OCI-LY1 (cell line): Measurements from ENCODE around the gene DSE.

Experiments
- H2AFZ ChIP-seq: fragments of 200-600 bp; sonication (generic), shearing (Covaris generic); 2 replicates; pipeline ENCODE4 v1.6.0; 2014; ENCODE audit warnings: antibody characterized with exemption, mild to moderate bottlenecking, low read length
- H3F3A ChIP-seq: fragments of 200-600 bp; sonication (generic), shearing (Covaris generic); 2 replicates; pipeline ENCODE4 v1.6.0; 2014; ENCODE audit warnings: mild to moderate bottlenecking, antibody characterized with exemption, low read length, moderate library complexity; ENCODE audit not compliant: insufficient read depth
- H3K27ac ChIP-seq: fragments of 200-600 bp; sonication (generic); 2 replicates; pipeline ENCODE4 v1.5.1; 2014; ENCODE audit warnings: low read length, mixed run types, mild to moderate bottlenecking, low read depth; ENCODE audit not compliant: poor library complexity, severe bottlenecking
- H3K27me3 ChIP-seq: fragments of 200-600 bp; sonication (generic); 2 replicates; pipeline ENCODE4 v1.6.0; 2014; ENCODE audit warnings: antibody characterized with exemption, mild to moderate bottlenecking, low read length, moderate library complexity; ENCODE audit not compliant: insufficient read depth
- H3K36me3 ChIP-seq: fragments of 200-600 bp; sonication (generic); 2 replicates; pipeline ENCODE4 v1.6.1; 2014; ENCODE audit warnings: mild to moderate bottlenecking, antibody characterized with exemption, low read length, moderate library complexity, mixed read lengths; ENCODE audit not compliant: insufficient read depth
- H3K4me1 ChIP-seq: fragments of 200-600 bp; sonication (generic); 2 replicates; pipeline ENCODE4 v1.5.1; 2014; ENCODE audit warnings: mild to moderate bottlenecking, low read length, moderate library complexity; ENCODE audit not compliant: insufficient read depth, severe bottlenecking
- H3K4me2 ChIP-seq: fragments of 200-600 bp; sonication (generic), shearing (Covaris generic); 2 replicates; pipeline ENCODE4 v1.6.1; 2014; ENCODE audit warnings: low read length
- H3K4me3 ChIP-seq: fragments of 200-600 bp; sonication (generic); 2 replicates; pipeline ENCODE4 v1.5.1; 2014; ENCODE audit warnings: low read length, low read depth, mild to moderate bottlenecking, mixed read lengths; ENCODE audit not compliant: poor library complexity, severe bottlenecking
- H3K79me2 ChIP-seq: fragments of 200-600 bp; shearing (Covaris generic); 2 replicates; pipeline ENCODE4 v1.6.1; 2016; ENCODE audit warnings: mixed run types, low read length, mixed read lengths; ENCODE audit not compliant: insufficient read depth
- H3K9ac ChIP-seq: fragments of 200-600 bp; sonication (generic), shearing (Covaris generic); 2 replicates; pipeline ENCODE4 v1.6.1; 2014; ENCODE audit warnings: mild to moderate bottlenecking, low read length, mixed read lengths
- H3K9me2 ChIP-seq: fragments of 200-600 bp; sonication (generic), shearing (Covaris generic); 2 replicates; pipeline ENCODE4 v1.6.1; 2014; ENCODE audit warnings: low read depth, mild to moderate bottlenecking, low read length, mixed read lengths
- H3K9me3 ChIP-seq: fragments of 200-600 bp; shearing (Covaris generic); 2 replicates; pipeline ENCODE4 v1.6.1; 2014; ENCODE audit warnings: low read length, mixed read lengths
- H4K20me1 ChIP-seq: fragments of 200-600 bp; sonication (generic), shearing (Covaris generic); 2 replicates; pipeline ENCODE4 v1.6.0; 2016; ENCODE audit warnings: mild to moderate bottlenecking, low read length; ENCODE audit not compliant: insufficient read depth
- EZH2 ChIP-seq: fragments of 200-600 bp; sonication (generic), shearing (Covaris generic); IDR thresholded peaks from 2 replicates; pipeline ENCODE4 v1.8.0; 2017; ENCODE audit warnings: borderline replicate concordance, mixed run types, mild to moderate bottlenecking, antibody characterized with exemption, low read length, moderate library complexity, mixed read lengths
- TF ChIP-seq, protein P1 (sequence below): fragments of 200-600 bp; sonication (generic), shearing (Covaris generic); IDR thresholded peaks from 2 replicates; pipeline ENCODE4 v1.5.1; 2017; ENCODE audit warnings: mild to moderate bottlenecking, antibody characterized with exemption, low read length, moderate library complexity, mixed read lengths

DSE gene

DNA sequence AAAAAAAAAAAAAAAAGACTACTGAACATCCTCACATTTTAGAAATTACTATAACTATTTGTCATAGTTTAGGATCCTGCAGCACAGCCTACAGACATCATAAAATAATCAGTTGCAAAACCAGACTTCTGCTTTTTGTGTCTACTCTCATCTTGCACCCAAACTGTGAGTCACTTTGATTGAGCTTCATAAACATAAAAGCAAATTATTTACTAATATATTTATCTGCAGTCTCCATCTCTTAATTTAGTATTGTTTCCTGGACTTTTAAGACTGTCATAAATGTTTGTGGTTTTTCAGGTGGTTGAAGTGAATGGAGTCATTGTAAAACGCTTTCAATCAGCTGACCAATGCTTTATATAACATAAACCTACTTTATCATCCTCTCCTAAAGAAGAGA lies 75.7 kb downstream of the DSE start:
- Histone ChIP-seq H3K9ac (no peak overlapping the region), H3K27ac (no peak overlapping the region), H3K9me3 (no peaks in the 10 kb centered on the region), H3K4me2 (no peak overlapping the region), H3K9me2 (no peaks in the 10 kb centered on the region), H3K36me3 (no peaks in the 10 kb centered on the region), H4K20me1 (no peaks in the 10 kb centered on the region), H3K4me1 (no peaks in the 10 kb centered on the region), H2AFZ (no peak overlapping the region), H3K27me3 (no peaks in the 10 kb centered on the region), H3K79me2 (no peaks in the 10 kb centered on the region), H3K4me3 (no peak overlapping the region), H3F3A (no peaks in the 10 kb centered on the region)
- TF ChIP-seq, protein P1, sequence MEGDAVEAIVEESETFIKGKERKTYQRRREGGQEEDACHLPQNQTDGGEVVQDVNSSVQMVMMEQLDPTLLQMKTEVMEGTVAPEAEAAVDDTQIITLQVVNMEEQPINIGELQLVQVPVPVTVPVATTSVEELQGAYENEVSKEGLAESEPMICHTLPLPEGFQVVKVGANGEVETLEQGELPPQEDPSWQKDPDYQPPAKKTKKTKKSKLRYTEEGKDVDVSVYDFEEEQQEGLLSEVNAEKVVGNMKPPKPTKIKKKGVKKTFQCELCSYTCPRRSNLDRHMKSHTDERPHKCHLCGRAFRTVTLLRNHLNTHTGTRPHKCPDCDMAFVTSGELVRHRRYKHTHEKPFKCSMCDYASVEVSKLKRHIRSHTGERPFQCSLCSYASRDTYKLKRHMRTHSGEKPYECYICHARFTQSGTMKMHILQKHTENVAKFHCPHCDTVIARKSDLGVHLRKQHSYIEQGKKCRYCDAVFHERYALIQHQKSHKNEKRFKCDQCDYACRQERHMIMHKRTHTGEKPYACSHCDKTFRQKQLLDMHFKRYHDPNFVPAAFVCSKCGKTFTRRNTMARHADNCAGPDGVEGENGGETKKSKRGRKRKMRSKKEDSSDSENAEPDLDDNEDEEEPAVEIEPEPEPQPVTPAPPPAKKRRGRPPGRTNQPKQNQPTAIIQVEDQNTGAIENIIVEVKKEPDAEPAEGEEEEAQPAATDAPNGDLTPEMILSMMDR, result no peak
- no peak for TF ChIP-seq EZH2

DNA sequence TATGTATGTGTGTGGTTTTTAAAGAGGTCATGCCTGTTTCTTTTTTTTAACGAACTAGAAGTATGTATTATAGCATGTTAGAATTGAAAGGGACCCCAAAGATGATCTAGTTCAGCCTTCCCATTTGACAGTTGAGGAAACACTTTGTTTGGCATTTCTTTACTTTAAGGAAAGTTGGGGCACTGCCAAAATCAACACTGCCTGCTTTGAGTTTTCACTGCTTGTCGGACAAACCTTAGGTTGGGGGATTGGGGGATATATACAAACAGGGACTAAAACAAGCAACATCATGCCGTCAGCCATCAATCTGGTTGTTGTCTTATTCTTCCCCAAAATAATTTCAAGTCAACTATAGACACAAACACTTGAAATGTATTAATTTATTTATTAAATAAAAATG lies 76.3 kb downstream of the DSE start:
- no peak for TF ChIP-seq EZH2
- TF ChIP-seq, protein P1, result no peak
- Histone ChIP-seq H3K4me2 (no peak overlapping the region), H3K9me3 (no peaks in the 10 kb centered on the region), H3K4me3 (no peak overlapping the region), H4K20me1 (no peaks in the 10 kb centered on the region), H2AFZ (no peak overlapping the region), H3K36me3 (no peaks in the 10 kb centered on the region), H3K9me2 (no peaks in the 10 kb centered on the region), H3K79me2 (no peaks in the 10 kb centered on the region), H3K4me1 (no peaks in the 10 kb centered on the region), H3K9ac (no peak overlapping the region), H3K27ac (no peak overlapping the region), H3F3A (no peaks in the 10 kb centered on the region), H3K27me3 (no peaks in the 10 kb centered on the region)

DNA sequence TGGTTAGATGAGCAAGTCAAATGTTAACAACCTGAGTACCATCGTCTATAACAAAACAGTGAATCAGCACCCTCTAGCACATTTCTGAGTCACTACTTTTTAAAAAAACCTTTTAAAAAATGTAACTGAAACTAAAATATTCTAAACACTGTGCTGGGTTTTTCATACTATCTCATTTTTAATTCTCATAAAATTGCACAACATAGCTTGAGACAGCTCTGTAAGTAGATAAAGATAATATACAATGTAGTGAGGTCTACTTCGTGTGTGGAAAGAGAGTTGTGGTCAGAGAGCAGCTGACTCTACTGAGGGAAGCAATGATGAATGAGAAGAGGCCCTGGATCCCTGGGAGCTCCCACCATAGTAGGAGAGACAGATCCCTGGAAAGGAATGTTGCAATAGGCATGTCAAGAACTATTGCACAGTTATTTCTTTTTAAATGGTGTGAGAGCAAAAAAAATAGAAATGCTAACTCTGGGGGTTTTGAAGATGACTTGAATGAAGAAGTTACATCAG lies 76.8 kb downstream of the DSE start:
- H3F3A ChIP-seq, result no peaks in the 10 kb centered on the region
- no peaks in the 10 kb centered on the region for H3K9me2 ChIP-seq
- H3K4me3 ChIP-seq, result no peak overlapping the region
- H4K20me1 ChIP-seq, result no peaks in the 10 kb centered on the region
- H3K9me3 ChIP-seq, result no peaks in the 10 kb centered on the region
- H3K79me2 ChIP-seq, result no peaks in the 10 kb centered on the region
- TF ChIP-seq EZH2, result no peak
- TF ChIP-seq, protein P1, result no peak
- H3K27me3 ChIP-seq, result no peaks in the 10 kb centered on the region
- H2AFZ ChIP-seq, result no peak overlapping the region
- no peak overlapping the region for H3K27ac ChIP-seq
- no peaks in the 10 kb centered on the region for H3K36me3 ChIP-seq
- H3K4me2 ChIP-seq, result no peak overlapping the region
- H3K9ac ChIP-seq, result no peak overlapping the region
- H3K4me1 ChIP-seq, result no peaks in the 10 kb centered on the region
